ENCODE data around the gene CD48.
"Not testable (repeated sequence)": the region's sequence is repeated elsewhere in the genome, so short reads cannot be mapped to it uniquely, and the experiment has no call there.

CD48 gene

GRCh38 chr1:160741612-160742348, 30.2 kb upstream of the CD48 start:
- no peak for DNase-seq

- DNase-seq, result peak; percentile 38 to 57
Measured at GRCh38 chr1:160741092-160741501, 29.5 kb upstream of the CD48 start.

- DNase-seq, result no peak
Measured at GRCh38 chr1:160740133-160740688, 28.6 kb upstream of the CD48 start.

- peak; percentile 59 to 65 for DNase-seq
Measured at GRCh38 chr1:160739098-160739511, 27.5 kb upstream of the CD48 start, which contains the start of gene SLAMF7. Gene SLAMF7 (plus strand): TSS chr1:160739247. CDS start chr1:160739302, 55 bp downstream.

GRCh38 chr1:160738271-160738670, 26.6 kb upstream of the CD48 start:
- DNase-seq, result no peak

- no peak for DNase-seq
Measured at GRCh38 chr1:160734301-160734700, 22.7 kb upstream of the CD48 start.

GRCh38 chr1:160733898-160734297, 22.3 kb upstream of the CD48 start:
- DNase-seq, result no peak

- DNase-seq, result no peak
Measured at GRCh38 chr1:160731990-160732389, 20.4 kb upstream of the CD48 start.

GRCh38 chr1:160731564-160731963, 19.9 kb upstream of the CD48 start:
- DNase-seq, result not testable (repeated sequence)

GRCh38 chr1:160727316-160727640, 15.7 kb upstream of the CD48 start:
- DNase-seq, result no peak

- peak; percentile 76 to 85 for DNase-seq
Measured at GRCh38 chr1:160726498-160727315, 15.1 kb upstream of the CD48 start.

GRCh38 chr1:160726114-160726497, 14.5 kb upstream of the CD48 start:
- DNase-seq, result no peak

GRCh38 chr1:160724465-160725242, 13.0 kb upstream of the CD48 start:
- no peak for DNase-seq

GRCh38 chr1:160723332-160723731, 11.7 kb upstream of the CD48 start:
- DNase-seq, result no peak

GRCh38 chr1:160722726-160723125, 11.1 kb upstream of the CD48 start:
- DNase-seq, result no peak

- no peak for DNase-seq
Measured at GRCh38 chr1:160721473-160721872, 9.9 kb upstream of the CD48 start.

GRCh38 chr1:160720356-160721085, 8.9 kb upstream of the CD48 start:
- DNase-seq, result no peak

- DNase-seq, result no peak
Measured at GRCh38 chr1:160718210-160718609, 6.6 kb upstream of the CD48 start.

- DNase-seq, result no peak
Measured at GRCh38 chr1:160717306-160717705, 5.7 kb upstream of the CD48 start.

GRCh38 chr1:160716013-160716412, 4.4 kb upstream of the CD48 start:
- DNase-seq, result no peak

GRCh38 chr1:160714034-160714648, 2.5 kb upstream of the CD48 start:
- peak in 1 of 2 donors; percentile 43 for DNase-seq

- no peak for DNase-seq
Measured at GRCh38 chr1:160713161-160713560, 1.5 kb upstream of the CD48 start.
